Gastrocnemius medialis (tissue), 4 donors: ENCODE results near the gene PTPRN2. TPM values are rescaled to one million over a fixed set of nuclear protein-coding genes. Genes with fewer than 3 reads are reported as not detected.

Source experiments
- ATAC-seq, 2 donors: fragments of 150-250 bp; one replicate each; pipeline ENCODE4 v1.9.1; 2016
- DNase-seq, 2 donors: peaks; one replicate each; pipeline ENCODE4 v3.0.0-alpha.2; 2019
- H3K27ac ChIP-seq, 4 donors: fragments of 200-600 bp; sonication (generic); 1 replicate in 1 of 4; 2 replicates in 3 of 4; pipeline ENCODE4 v1.5.1; 2016 to 2018; ENCODE audit warnings: mild to moderate bottlenecking in 2 of 4, moderate library complexity in 1 of 4
- H3K27me3 ChIP-seq, 3 donors: fragments of 200-600 bp; sonication (generic) in 2 of 3; 1 replicate in 1 of 3; 2 replicates in 2 of 3; pipeline versions ENCODE4 v1.5.1 to v1.6.0; 2016 to 2019; ENCODE audit warnings: mild to moderate bottlenecking in 1 of 3, moderate library complexity in 1 of 3
- H3K36me3 ChIP-seq, 2 donors: fragments of 200-600 bp; sonication (generic) in 1 of 2; one replicate each; pipeline ENCODE4 v1.5.1; 2017 to 2018
- H3K4me1 ChIP-seq, 2 donors: fragments of 200-600 bp; sonication (generic) in 1 of 2; one replicate each; pipeline ENCODE4 v1.5.1; 2016 to 2017; ENCODE audit warnings: mild to moderate bottlenecking in 2 of 2
- H3K4me3 ChIP-seq, 4 donors: fragments of 200-600 bp; sonication (generic) in 3 of 4; 1 replicate in 1 of 4; 2 replicates in 3 of 4; pipeline ENCODE4 v1.5.1; 2016 to 2019; ENCODE audit warnings: mild to moderate bottlenecking in 2 of 4
- H3K9me3 ChIP-seq, 3 donors: fragments of 200-600 bp; sonication (generic) in 2 of 3; 1 replicate in 1 of 3; 2 replicates in 2 of 3; pipeline ENCODE4 v1.5.1; 2016 to 2019
- CTCF ChIP-seq, 5 experiments: fragments of 450-650 bp in 3 of 5; fragments of 200-600 bp in 2 of 5; sonication (generic) in 2 of 5; IDR thresholded peaks in 4 of 5; conservative IDR thresholded peaks in 1 of 5; 1 replicate in 4 of 5; 2 replicates in 1 of 5; pipeline ENCODE4 v1.5.1; 2016 to 2019; ENCODE audit warnings: antibody characterized with exemption in 5 of 5, mild to moderate bottlenecking in 3 of 5, moderate library complexity in 3 of 5
- POLR2A ChIP-seq, 2 donors: fragments of 450-650 bp; IDR thresholded peaks; one replicate each; pipeline ENCODE4 v1.6.1; 2017; ENCODE audit warnings: antibody characterized with exemption in 2 of 2, mild to moderate bottlenecking in 2 of 2, moderate library complexity in 2 of 2
- in situ Hi-C, 4 donors: fragments of 200-750 bp; cut with MboI; loops; one replicate each; pipeline versions ENCODE4 v1.15.0 to v1.8.0; 2017; ENCODE audit warnings: low sequenced_read_pairs in 4 of 4
- intact Hi-C: fragments of 100-400 bp; cut with DNase I; formaldehyde crosslinking; loops from one replicate; pipeline ENCODE4 v1.15.1; 2023; ENCODE audit warnings: low total_unique reads
- total RNA-seq, 4 donors: library from RNA; depleted of rRNA; stranded (reverse); fragments of >200 nt; gene quantifications; one replicate each; pipeline versions ENCODE4 v1.1.0 to v1.2.3, GENCODE V29; 2016

Gene PTPRN2
- total RNA-seq, 4 donors from 2014 or later, result 0.66 to 0.85 (median 0.81) TPM

- no peak for TF ChIP-seq CTCF (IDR thresholded peaks at IDR 0.05 in 4 of 5, conservative IDR thresholded peaks at IDR 0.05 in 1 of 5)
- no peak for TF ChIP-seq POLR2A (IDR thresholded peaks at IDR 0.05)
- no peaks in the 10 kb centered on the region for H3K36me3 ChIP-seq
- no peaks in the 10 kb centered on the region for H3K4me1 ChIP-seq
- DNase-seq (no peak), ATAC-seq (no peak)
- in situ Hi-C loops, result no loop called here
- intact Hi-C loops, result no loop called here
- H3K27me3 ChIP-seq, result no peaks in the 10 kb centered on the region
- H3K27ac ChIP-seq, result no peak overlapping the region
- no peak overlapping the region for H3K4me3 ChIP-seq
- no peaks in the 10 kb centered on the region for H3K9me3 ChIP-seq
Observed at GRCh38 chr7:158371856-158372255, 215.8 kb downstream of the PTPRN2 start.

- intact Hi-C loops, result no loop called here
Observed at GRCh38 chr7:158369866-158370265, 217.8 kb downstream of the PTPRN2 start.

GRCh38 chr7:158369290-158369689, 218.3 kb downstream of the PTPRN2 start:
- H3K27me3 ChIP-seq, result no peaks in the 10 kb centered on the region
- H3K4me3 ChIP-seq, result no peak overlapping the region
- TF ChIP-seq CTCF (IDR thresholded peaks at IDR 0.05 in 4 of 5, conservative IDR thresholded peaks at IDR 0.05 in 1 of 5) (no peak), POLR2A (IDR thresholded peaks at IDR 0.05) (no peak)
- in situ Hi-C loops, result no loop called here
- no peaks in the 10 kb centered on the region for H3K4me1 ChIP-seq
- no peaks in the 10 kb centered on the region for H3K36me3 ChIP-seq
- DNase-seq, result no peak
- H3K9me3 ChIP-seq, result no peaks in the 10 kb centered on the region
- H3K27ac ChIP-seq, result no peak overlapping the region
- intact Hi-C loops, result no loop called here
- no peak for ATAC-seq

More at GRCh38 chr7:158369866-158370265, 217.8 kb downstream of the PTPRN2 start:
- no peak for TF ChIP-seq POLR2A (IDR thresholded peaks at IDR 0.05)
- TF ChIP-seq CTCF (IDR thresholded peaks at IDR 0.05 in 4 of 5, conservative IDR thresholded peaks at IDR 0.05 in 1 of 5), result no peak
- no peak overlapping the region for H3K27ac ChIP-seq
- no peak for ATAC-seq
- in situ Hi-C loops, result no loop called here
- H3K27me3 ChIP-seq, result no peaks in the 10 kb centered on the region
- no peak for DNase-seq
- H3K36me3 ChIP-seq, result no peaks in the 10 kb centered on the region
- H3K4me1 ChIP-seq, result no peaks in the 10 kb centered on the region
- H3K9me3 ChIP-seq, result no peaks in the 10 kb centered on the region
- H3K4me3 ChIP-seq, result no peak overlapping the region

GRCh38 chr7:158368449-158368848, 219.2 kb downstream of the PTPRN2 start:
- Histone ChIP-seq H3K27me3 (no peaks in the 10 kb centered on the region), H3K36me3 (no peaks in the 10 kb centered on the region), H3K9me3 (no peaks in the 10 kb centered on the region), H3K27ac (no peak overlapping the region), H3K4me1 (no peaks in the 10 kb centered on the region), H3K4me3 (no peak overlapping the region)
- in situ Hi-C loops, result no loop called here
- intact Hi-C loops, result no loop called here
- no peak for DNase-seq
- ATAC-seq, result no peak
- TF ChIP-seq POLR2A (IDR thresholded peaks at IDR 0.05), result no peak
- TF ChIP-seq CTCF (IDR thresholded peaks at IDR 0.05 in 4 of 5, conservative IDR thresholded peaks at IDR 0.05 in 1 of 5), result no peak

- DNase-seq, result no peak
- ATAC-seq, result no peak
- Histone ChIP-seq H3K27me3 (no peaks in the 10 kb centered on the region), H3K9me3 (no peaks in the 10 kb centered on the region), H3K4me1 (no peaks in the 10 kb centered on the region), H3K4me3 (no peak overlapping the region), H3K27ac (no peak overlapping the region), H3K36me3 (no peaks in the 10 kb centered on the region)
- no peak for TF ChIP-seq POLR2A (IDR thresholded peaks at IDR 0.05)
- TF ChIP-seq CTCF (IDR thresholded peaks at IDR 0.05 in 4 of 5, conservative IDR thresholded peaks at IDR 0.05 in 1 of 5), result no peak
- in situ Hi-C loops (no loop called here), intact Hi-C loops (no loop called here)
Observed at GRCh38 chr7:158367634-158367982, 220.0 kb downstream of the PTPRN2 start.
